ENCODE measurements around the gene TRO.

- TF ChIP-seq CTCF (IDR thresholded peaks at IDR 0.05; ENCODE audit: low read length) = no peak
- TF ChIP-seq EZH2 (optimal IDR thresholded peaks at IDR 0.05; ENCODE audit: low read depth, low read length) = no peak
- TF ChIP-seq EZH2phosphoT487 (IDR thresholded peaks at IDR 0.05; ENCODE audit: low read length) = no peak
Measured at GRCh38 chrX:54978448-54978847, 57.8 kb downstream of the TRO start.

All from MM.1S (cell line).